ENCODE measurements around the gene ANAPC10. TPM values are rescaled to one million over a fixed set of nuclear protein-coding genes. Genes with fewer than 3 reads are reported as not detected.

Gene ANAPC10
- total and polyA plus RNA-seq, 2 donors (not counting 3 experiments of a cell fraction or from before 2014, with no cell fraction given), result 15.7 to 24.0 TPM

DNA sequence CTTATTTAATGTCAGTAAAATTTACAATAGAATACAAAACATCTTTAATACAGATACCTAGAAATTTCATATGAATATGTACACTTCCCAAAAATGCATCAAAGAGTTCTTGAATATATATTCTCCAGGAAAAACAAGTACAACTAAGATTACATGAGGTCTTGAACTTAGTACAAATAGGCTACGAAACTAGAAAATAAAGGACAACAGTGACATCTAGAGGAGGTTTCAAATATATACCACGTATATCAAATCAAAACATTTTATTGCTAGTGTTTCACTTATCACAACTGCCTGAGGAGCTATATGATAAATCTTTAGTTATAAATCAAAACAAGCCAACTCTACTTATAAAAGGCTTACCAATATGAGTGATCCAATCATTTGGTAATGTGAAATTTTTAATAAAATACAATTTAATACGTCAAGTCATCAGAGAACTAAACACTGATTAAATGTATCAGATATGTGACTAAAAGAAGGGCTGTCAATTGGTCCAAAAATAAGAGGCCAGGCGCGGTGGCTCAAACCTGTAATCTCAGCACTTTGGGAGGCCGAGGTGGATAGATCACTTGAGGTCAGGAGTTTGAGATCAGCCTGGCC lies 36.6 kb downstream of the ANAPC10 start:
- Histone ChIP-seq H3K4me2 (ENCODE audit: insufficient read depth, low read length) (no peak overlapping the region), H3K79me2 (ENCODE audit: control insufficient read depth, insufficient read depth, low read length) (peaks cover 3% of the 10 kb centered on the region), H4K20me1 (replicated peaks; ENCODE audit: control insufficient read depth, extremely low read depth, insufficient read depth, low read length) (no peaks in the 10 kb centered on the region), H3K36me3 (ENCODE audit: control insufficient read depth in 2 of 2, extremely low read depth in 1 of 2, insufficient read depth in 2 of 2, low read length in 2 of 2) (no peaks in the 10 kb centered on the region), H3K9me1 (replicated peaks; ENCODE audit: control insufficient read depth, extremely low read depth, insufficient read depth, low read length) (no peaks in the 10 kb centered on the region), H3K4me1 (ENCODE audit: control insufficient read depth, extremely low read depth, insufficient read depth, low read length) (peaks cover 6% of the 10 kb centered on the region), H3K27me3 (ENCODE audit: control insufficient read depth in 2 of 2, insufficient read depth in 2 of 2, low read length in 2 of 2) (no peaks in the 10 kb centered on the region), H3K9ac (replicated peaks; ENCODE audit: extremely low read depth, insufficient read depth, low read length) (no peak overlapping the region), H2AFZ (ENCODE audit: low read depth, low read length) (no peak overlapping the region), H3K9me3 (replicated peaks; ENCODE audit: control insufficient read depth, insufficient read depth, low read length) (no peaks in the 10 kb centered on the region), H3K27ac (ENCODE audit: insufficient read depth, low read depth, low read length) (no peak overlapping the region), H3K4me3 (replicated peaks in 1 of 3; ENCODE audit: insufficient read depth in 1 of 3, low read depth in 1 of 3, low read length in 3 of 3) (no peak overlapping the region)
- dilution Hi-C loops (cut with MboI; ENCODE audit: extremely low pct_ligation_motif_present, low sequenced_read_pairs), result no loop called here
- DNase-seq (ENCODE audit: low read depth, low spot score) (peak; percentile 73), FAIRE-seq (peak; percentile 38)
- TF ChIP-seq EZH2 (IDR thresholded peaks at IDR 0.05; ENCODE audit: borderline replicate concordance, low read depth, low read length, severe bottlenecking) (no peak), POLR2A (IDR thresholded peaks at IDR 0.05; ENCODE audit: low read depth, low read length) (no peak)
- TF ChIP-seq, protein P1, sequence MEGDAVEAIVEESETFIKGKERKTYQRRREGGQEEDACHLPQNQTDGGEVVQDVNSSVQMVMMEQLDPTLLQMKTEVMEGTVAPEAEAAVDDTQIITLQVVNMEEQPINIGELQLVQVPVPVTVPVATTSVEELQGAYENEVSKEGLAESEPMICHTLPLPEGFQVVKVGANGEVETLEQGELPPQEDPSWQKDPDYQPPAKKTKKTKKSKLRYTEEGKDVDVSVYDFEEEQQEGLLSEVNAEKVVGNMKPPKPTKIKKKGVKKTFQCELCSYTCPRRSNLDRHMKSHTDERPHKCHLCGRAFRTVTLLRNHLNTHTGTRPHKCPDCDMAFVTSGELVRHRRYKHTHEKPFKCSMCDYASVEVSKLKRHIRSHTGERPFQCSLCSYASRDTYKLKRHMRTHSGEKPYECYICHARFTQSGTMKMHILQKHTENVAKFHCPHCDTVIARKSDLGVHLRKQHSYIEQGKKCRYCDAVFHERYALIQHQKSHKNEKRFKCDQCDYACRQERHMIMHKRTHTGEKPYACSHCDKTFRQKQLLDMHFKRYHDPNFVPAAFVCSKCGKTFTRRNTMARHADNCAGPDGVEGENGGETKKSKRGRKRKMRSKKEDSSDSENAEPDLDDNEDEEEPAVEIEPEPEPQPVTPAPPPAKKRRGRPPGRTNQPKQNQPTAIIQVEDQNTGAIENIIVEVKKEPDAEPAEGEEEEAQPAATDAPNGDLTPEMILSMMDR (IDR thresholded peaks at IDR 0.05; ENCODE audit: extremely low read depth in 1 of 2, insufficient read depth in 1 of 2, low read depth in 1 of 2, low read length in 2 of 2), result peak in 1 of 2 donors; percentile 13
- CTCF ChIA-PET, result interaction anchor here (0.6 to 2.8 kb wide), 30 partner anchors 8 to 1286 kb away, joined by 3 to 23 read pairs (median 4); partner anchors contain the start of genes ABCE1, ANAPC10 and ZNF827
- BruUV-seq (replicated peaks), result no TSS peak
- POLR2A ChIA-PET, result interaction anchor here (1.1 kb wide), 1 partner anchor 37 kb away, joined by 4 read pairs; the partner anchor contains the start of genes ABCE1 and ANAPC10
- intact Hi-C loops (cut with micrococcal nuclease), result loop anchor here (1.0 to 10.0 kb wide), 5 partner anchors 309 to 887 kb away; partner anchors contain the start of gene HHIP

GRCh38 chr4:145058256-145058655 lies 39.7 kb downstream of the ANAPC10 start:
- peaks cover 3% of the 10 kb centered on the region for H3K79me2 ChIP-seq (ENCODE audit: control insufficient read depth, insufficient read depth, low read length)
- intact Hi-C loops (cut with micrococcal nuclease) (no loop called here), dilution Hi-C loops (cut with MboI; ENCODE audit: extremely low pct_ligation_motif_present, low sequenced_read_pairs) (no loop called here)
- no TSS peak for BruUV-seq (replicated peaks)
- no peaks in the 10 kb centered on the region for H3K9me3 ChIP-seq (replicated peaks; ENCODE audit: control insufficient read depth, insufficient read depth, low read length)
- no peak overlapping the region for H3K4me2 ChIP-seq (ENCODE audit: insufficient read depth, low read length)
- FAIRE-seq (no peak), DNase-seq (ENCODE audit: low read depth, low spot score) (no peak)
- no peaks in the 10 kb centered on the region for H3K9me1 ChIP-seq (replicated peaks; ENCODE audit: control insufficient read depth, extremely low read depth, insufficient read depth, low read length)
- H3K4me3 ChIP-seq (replicated peaks in 1 of 3; ENCODE audit: insufficient read depth in 1 of 3, low read depth in 1 of 3, low read length in 3 of 3), result no peak overlapping the region
- TF ChIP-seq POLR2AphosphoS5 (IDR thresholded peaks at IDR 0.05; ENCODE audit: insufficient read depth, low read depth, low read length), result no peak
- TF ChIP-seq MYC (IDR thresholded peaks at IDR 0.05; ENCODE audit: low read depth, low read length), result no peak
- no peak for TF ChIP-seq GATA2 (IDR thresholded peaks at IDR 0.05; ENCODE audit: insufficient read depth, insufficient read length, low read depth, low read length)
- TF ChIP-seq FOS (IDR thresholded peaks at IDR 0.05; ENCODE audit: borderline replicate concordance, insufficient read depth, low read length), result no peak
- TF ChIP-seq, protein P1 (IDR thresholded peaks at IDR 0.05; ENCODE audit: extremely low read depth in 1 of 2, insufficient read depth in 1 of 2, low read depth in 1 of 2, low read length in 2 of 2), result no peak
- no peak for TF ChIP-seq POLR2A (IDR thresholded peaks at IDR 0.05; ENCODE audit: low read depth, low read length)
- TF ChIP-seq JUN (IDR thresholded peaks at IDR 0.05; ENCODE audit: borderline replicate concordance, insufficient read depth, insufficient read length, low read depth), result no peak
- TF ChIP-seq EZH2 (IDR thresholded peaks at IDR 0.05; ENCODE audit: borderline replicate concordance, low read depth, low read length, severe bottlenecking), result no peak
- TF ChIP-seq MAX (IDR thresholded peaks at IDR 0.05; ENCODE audit: insufficient read depth, insufficient read length), result no peak
- no peaks in the 10 kb centered on the region for H3K4me1 ChIP-seq (ENCODE audit: control insufficient read depth, extremely low read depth, insufficient read depth, low read length)
- H3K9ac ChIP-seq (replicated peaks; ENCODE audit: extremely low read depth, insufficient read depth, low read length), result no peak overlapping the region
- CTCF ChIA-PET, result no interaction called here
- no peak overlapping the region for H2AFZ ChIP-seq (ENCODE audit: low read depth, low read length)
- POLR2A ChIA-PET, result no interaction called here
- H3K36me3 ChIP-seq (ENCODE audit: control insufficient read depth in 2 of 2, extremely low read depth in 1 of 2, insufficient read depth in 2 of 2, low read length in 2 of 2), result no peaks in the 10 kb centered on the region
- H3K27ac ChIP-seq (ENCODE audit: insufficient read depth, low read depth, low read length), result no peak overlapping the region
- no peaks in the 10 kb centered on the region for H4K20me1 ChIP-seq (replicated peaks; ENCODE audit: control insufficient read depth, extremely low read depth, insufficient read depth, low read length)
- H3K27me3 ChIP-seq (ENCODE audit: control insufficient read depth in 2 of 2, insufficient read depth in 2 of 2, low read length in 2 of 2), result no peaks in the 10 kb centered on the region

Data from endothelial cell of umbilical vein (primary cell).